ENCODE data around the gene MAP2K1.
A peak's percentile ranks its signal among the peaks of the same experiment; 100 is the strongest.
"Not testable (repeated sequence)": the region's sequence is repeated elsewhere in the genome, so short reads cannot be mapped to it uniquely, and the experiment has no call there.

MAP2K1 gene

GRCh38 chr15:66491846-66492245 is 105.1 kb downstream of the MAP2K1 start:
- in situ Hi-C loops (cut with HindIII; ENCODE audit: low pct_ligation_motif_present, low pct_unique_long_range_greater_than_20kb, low sequenced_read_pairs) = no loop called here
- no peak for DNase-seq

- no peak for DNase-seq
- in situ Hi-C loops (cut with HindIII; ENCODE audit: low pct_ligation_motif_present, low pct_unique_long_range_greater_than_20kb, low sequenced_read_pairs) = no loop called here
These were observed 107.5 kb downstream of the MAP2K1 start for GRCh38 chr15:66494262-66494661.

GRCh38 chr15:66496951-66497501 is 110.3 kb downstream of the MAP2K1 start:
- DNase-seq = no peak
- in situ Hi-C loops (cut with HindIII; ENCODE audit: low pct_ligation_motif_present, low pct_unique_long_range_greater_than_20kb, low sequenced_read_pairs) = no loop called here

GRCh38 chr15:66497502-66498455 is 111.1 kb downstream of the MAP2K1 start, which contains the start of gene SNAPC5:
Gene SNAPC5, minus strand, starts transcription at chr15:66497762. Its CDS starts 31 bp downstream, at chr15:66497731.
- in situ Hi-C loops (cut with HindIII; ENCODE audit: low pct_ligation_motif_present, low pct_unique_long_range_greater_than_20kb, low sequenced_read_pairs) = no loop called here
- peak; percentile 93 for DNase-seq

GRCh38 chr15:66498501-66499386 is 112.0 kb downstream of the MAP2K1 start:
- in situ Hi-C loops (cut with HindIII; ENCODE audit: low pct_ligation_motif_present, low pct_unique_long_range_greater_than_20kb, low sequenced_read_pairs) = no loop called here
- DNase-seq = peak; percentile 42

- DNase-seq; in situ Hi-C loops (cut with HindIII; ENCODE audit: low pct_ligation_motif_present, low pct_unique_long_range_greater_than_20kb, low sequenced_read_pairs): not testable (repeated sequence)
These were observed 113.6 kb downstream of the MAP2K1 start for GRCh38 chr15:66500346-66500745.

GRCh38 chr15:66502491-66502890 is 115.8 kb downstream of the MAP2K1 start:
- DNase-seq = no peak
- in situ Hi-C loops (cut with HindIII; ENCODE audit: low pct_ligation_motif_present, low pct_unique_long_range_greater_than_20kb, low sequenced_read_pairs) = no loop called here

- DNase-seq; in situ Hi-C loops (cut with HindIII; ENCODE audit: low pct_ligation_motif_present, low pct_unique_long_range_greater_than_20kb, low sequenced_read_pairs): not testable (repeated sequence)
These were observed 116.4 kb downstream of the MAP2K1 start for GRCh38 chr15:66503041-66503648.

- DNase-seq = no peak
- in situ Hi-C loops (cut with HindIII; ENCODE audit: low pct_ligation_motif_present, low pct_unique_long_range_greater_than_20kb, low sequenced_read_pairs) = no loop called here
These were observed 117.3 kb downstream of the MAP2K1 start for GRCh38 chr15:66503780-66504562.

- peak; percentile 85 for DNase-seq
- in situ Hi-C loops (cut with HindIII; ENCODE audit: low pct_ligation_motif_present, low pct_unique_long_range_greater_than_20kb, low sequenced_read_pairs) = no loop called here
These were observed 118.1 kb downstream of the MAP2K1 start, which contains the start of the genes RPL4 and ZWILCH for GRCh38 chr15:66504563-66505429. Gene RPL4, minus strand, starts transcription at chr15:66504855. Its CDS starts 65 bp downstream, at chr15:66504790. Gene ZWILCH, plus strand, starts transcription at chr15:66505326. Its CDS starts 13 bp downstream, at chr15:66505339.

GRCh38 chr15:66505430-66505811 is 118.7 kb downstream of the MAP2K1 start:
- peak; percentile 50 for DNase-seq
- in situ Hi-C loops (cut with HindIII; ENCODE audit: low pct_ligation_motif_present, low pct_unique_long_range_greater_than_20kb, low sequenced_read_pairs) = no loop called here

GRCh38 chr15:66505818-66506217 is 119.1 kb downstream of the MAP2K1 start:
- in situ Hi-C loops (cut with HindIII; ENCODE audit: low pct_ligation_motif_present, low pct_unique_long_range_greater_than_20kb, low sequenced_read_pairs) = no loop called here
- DNase-seq = no peak

- DNase-seq = peak; percentile 71
- in situ Hi-C loops (cut with HindIII; ENCODE audit: low pct_ligation_motif_present, low pct_unique_long_range_greater_than_20kb, low sequenced_read_pairs) = no loop called here
These were observed 121.7 kb downstream of the MAP2K1 start for GRCh38 chr15:66508293-66508883.

GRCh38 chr15:66514586-66514985 is 127.9 kb downstream of the MAP2K1 start:
- no peak for DNase-seq
- in situ Hi-C loops (cut with HindIII; ENCODE audit: low pct_ligation_motif_present, low pct_unique_long_range_greater_than_20kb, low sequenced_read_pairs) = no loop called here

- DNase-seq = no peak
- in situ Hi-C loops (cut with HindIII; ENCODE audit: low pct_ligation_motif_present, low pct_unique_long_range_greater_than_20kb, low sequenced_read_pairs) = no loop called here
These were observed 129.2 kb downstream of the MAP2K1 start for GRCh38 chr15:66515901-66516322.

- DNase-seq = no peak
- in situ Hi-C loops (cut with HindIII; ENCODE audit: low pct_ligation_motif_present, low pct_unique_long_range_greater_than_20kb, low sequenced_read_pairs) = no loop called here
These were observed 137.2 kb downstream of the MAP2K1 start for GRCh38 chr15:66523926-66524325.

Measured in ACHN (cell line).